Transverse colon (tissue), 4 donors: ENCODE measurements around the gene ZPBP. TPM values are rescaled to one million over a fixed set of nuclear protein-coding genes. Genes with fewer than 3 reads are reported as not detected.

Experiments used
- DNase-seq: peaks from one replicate; pipeline ENCODE4 v3.0.0-alpha.2; 2019
- H3K27ac ChIP-seq, 4 donors: fragments of 200-600 bp; sonication (generic); 2 replicates each; pipeline ENCODE4 v1.5.1; 2016 to 2018; ENCODE audit warnings: inconsistent platforms in 4 of 4
- H3K27me3 ChIP-seq: fragments of 200-600 bp; sonication (generic); 2 replicates; pipeline ENCODE4 v1.5.1; 2017; ENCODE audit warnings: inconsistent platforms
- H3K36me3 ChIP-seq, 4 donors: fragments of 200-600 bp; sonication (generic); 2 replicates each; pipeline ENCODE4 v1.5.1; 2017 to 2019; ENCODE audit warnings: inconsistent platforms in 4 of 4
- H3K4me1 ChIP-seq, 4 donors: fragments of 200-600 bp; sonication (generic); 2 replicates each; pipeline ENCODE4 v1.5.1; 2017 to 2020; ENCODE audit warnings: inconsistent platforms in 4 of 4
- H3K4me3 ChIP-seq, 4 donors: fragments of 200-600 bp; sonication (generic); 1 replicate in 1 of 4; 2 replicates in 3 of 4; pipeline versions ENCODE4 v1.5.1 to v1.6.1; 2017 to 2019; ENCODE audit warnings: inconsistent platforms in 4 of 4
- H3K9me3 ChIP-seq, 2 donors: fragments of 200-600 bp; sonication (generic); 2 replicates each; pipeline ENCODE4 v1.5.1; 2017 to 2019; ENCODE audit warnings: inconsistent platforms in 2 of 2
- EP300 ChIP-seq: sonication (generic); formaldehyde crosslinking; IDR thresholded peaks from one replicate; pipeline ENCODE4 v1.6.1; 2017; ENCODE audit warnings: antibody characterized with exemption, low read depth
- POLR2A ChIP-seq: fragments of 450-650 bp; IDR thresholded peaks from one replicate; pipeline ENCODE4 v1.6.1; 2016; ENCODE audit warnings: antibody characterized with exemption, mild to moderate bottlenecking, moderate library complexity
- POLR2AphosphoS5 ChIP-seq, 3 donors: sonication (generic); formaldehyde crosslinking; IDR thresholded peaks; one replicate each; pipeline ENCODE4 v1.6.1; 2016; ENCODE audit warnings: antibody characterized with exemption in 3 of 3
- WGBS, 2 donors: methylation state at CpG; one replicate each; pipeline ENCODE4 v1.1.5; 2018; ENCODE audit warnings: low coverage in 1 of 2; 5-methylcytosine and 5-hydroxymethylcytosine counted together
- in situ Hi-C, 4 donors: fragments of 200-750 bp; cut with MboI; loops; one replicate each; pipeline versions ENCODE4 v1.15.0 to v1.15.1; 2017; ENCODE audit warnings: low sequenced_read_pairs in 3 of 4, low pct_ligation_motif_present in 1 of 4, low pct_unique_long_range_greater_than_20kb in 1 of 4
- intact Hi-C: fragments of 100-400 bp; cut with DNase I; formaldehyde crosslinking; loops from one replicate; pipeline ENCODE4 v1.15.1; 2023; ENCODE audit warnings: low total_unique reads
- total RNA-seq, 4 donors: library from RNA; depleted of rRNA; stranded (reverse); fragments of >200 nt; gene quantifications; one replicate each; pipeline ENCODE4 v1.1.0, GENCODE V29; 2016
- TF ChIP-seq, protein P1 (sequence below), 5 experiments: fragments of 200-600 bp in 3 of 5; fragments of 450-650 bp in 2 of 5; sonication (generic) in 3 of 5; IDR thresholded peaks; 1 replicate in 2 of 5; 2 replicates in 3 of 5; pipeline ENCODE4 v1.5.1; 2016 to 2017; ENCODE audit warnings: antibody characterized with exemption in 5 of 5, inconsistent platforms in 3 of 5, mild to moderate bottlenecking in 2 of 5, moderate library complexity in 1 of 5

The ZPBP gene
- total RNA-seq, 4 donors from 2014 or later, result not detected

GRCh38 chr7:49937608-49938007 lies 155.4 kb downstream of the ZPBP start:
- no peaks in the 10 kb centered on the region for H3K9me3 ChIP-seq
- no peaks in the 10 kb centered on the region for H3K27me3 ChIP-seq
- H3K36me3 ChIP-seq, result no peaks in the 10 kb centered on the region
- no peak overlapping the region for H3K4me3 ChIP-seq
- 79% methylated on average over 2 of the region's 2 CpGs; no CpG with 5 or more reads in 1 of the 2 donors for WGBS, 2 donors
- in situ Hi-C loops, result no loop called here
- DNase-seq, result no peak
- intact Hi-C loops, result no loop called here
- no peaks in the 10 kb centered on the region for H3K4me1 ChIP-seq
- H3K27ac ChIP-seq, result no peak overlapping the region
- TF ChIP-seq EP300, result no peak
- TF ChIP-seq POLR2A, result no peak
- TF ChIP-seq, protein P1, sequence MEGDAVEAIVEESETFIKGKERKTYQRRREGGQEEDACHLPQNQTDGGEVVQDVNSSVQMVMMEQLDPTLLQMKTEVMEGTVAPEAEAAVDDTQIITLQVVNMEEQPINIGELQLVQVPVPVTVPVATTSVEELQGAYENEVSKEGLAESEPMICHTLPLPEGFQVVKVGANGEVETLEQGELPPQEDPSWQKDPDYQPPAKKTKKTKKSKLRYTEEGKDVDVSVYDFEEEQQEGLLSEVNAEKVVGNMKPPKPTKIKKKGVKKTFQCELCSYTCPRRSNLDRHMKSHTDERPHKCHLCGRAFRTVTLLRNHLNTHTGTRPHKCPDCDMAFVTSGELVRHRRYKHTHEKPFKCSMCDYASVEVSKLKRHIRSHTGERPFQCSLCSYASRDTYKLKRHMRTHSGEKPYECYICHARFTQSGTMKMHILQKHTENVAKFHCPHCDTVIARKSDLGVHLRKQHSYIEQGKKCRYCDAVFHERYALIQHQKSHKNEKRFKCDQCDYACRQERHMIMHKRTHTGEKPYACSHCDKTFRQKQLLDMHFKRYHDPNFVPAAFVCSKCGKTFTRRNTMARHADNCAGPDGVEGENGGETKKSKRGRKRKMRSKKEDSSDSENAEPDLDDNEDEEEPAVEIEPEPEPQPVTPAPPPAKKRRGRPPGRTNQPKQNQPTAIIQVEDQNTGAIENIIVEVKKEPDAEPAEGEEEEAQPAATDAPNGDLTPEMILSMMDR (IDR thresholded peaks at IDR 0.05), result no peak
- no peak for TF ChIP-seq POLR2AphosphoS5 (IDR thresholded peaks at IDR 0.05)

DNA sequence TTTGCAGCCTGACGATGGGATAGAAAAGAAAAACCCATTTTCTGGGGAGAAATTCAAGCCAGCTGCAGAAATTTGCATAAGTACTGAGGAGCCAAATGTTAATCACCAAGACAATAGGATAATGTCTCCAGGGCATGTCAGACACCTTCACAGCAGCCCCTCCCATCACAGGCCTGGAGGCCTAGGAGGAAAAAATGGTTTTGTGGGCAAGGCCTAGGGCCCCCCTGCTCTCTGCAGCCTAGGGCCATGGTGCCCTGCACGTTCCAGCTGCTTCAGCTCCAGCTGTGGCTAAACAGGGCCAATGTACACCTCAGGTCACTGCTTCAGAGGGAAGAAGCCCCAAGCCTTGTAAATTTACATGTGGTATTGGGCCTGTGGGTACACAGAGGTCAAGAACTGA lies 161.4 kb downstream of the ZPBP start:
- 84% methylated on average over 2 of the region's 2 CpGs; no CpG with 5 or more reads in 1 of the 2 donors for WGBS, 2 donors
- Histone ChIP-seq H3K4me3 (no peak overlapping the region), H3K4me1 (no peaks in the 10 kb centered on the region), H3K27me3 (no peaks in the 10 kb centered on the region), H3K36me3 (no peaks in the 10 kb centered on the region), H3K27ac (no peak overlapping the region), H3K9me3 (no peaks in the 10 kb centered on the region)
- TF ChIP-seq, protein P1 (IDR thresholded peaks at IDR 0.05), result no peak
- TF ChIP-seq POLR2AphosphoS5 (IDR thresholded peaks at IDR 0.05) (no peak), POLR2A (no peak), EP300 (no peak)
- intact Hi-C loops, result no loop called here
- in situ Hi-C loops, result no loop called here
- DNase-seq, result no peak

DNA sequence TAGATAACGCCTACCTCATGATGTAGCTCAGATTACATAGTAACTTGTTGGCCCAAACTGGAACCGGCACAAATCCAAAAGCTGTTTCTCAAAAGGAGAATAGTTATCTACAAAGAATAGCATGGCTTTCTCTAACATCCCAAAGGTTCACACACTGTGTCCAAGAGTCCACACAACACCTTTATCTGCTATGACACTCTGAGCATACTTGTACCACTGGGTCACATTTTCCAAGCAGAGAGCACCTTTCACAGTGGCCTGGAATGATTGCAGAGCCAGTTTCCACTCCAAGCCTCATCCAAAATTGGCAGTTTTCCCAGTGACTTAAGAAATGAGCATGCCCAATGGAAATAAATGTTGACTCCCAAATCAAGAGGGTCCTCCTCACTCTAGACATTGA lies 164.3 kb downstream of the ZPBP start:
- TF ChIP-seq EP300, result no peak
- TF ChIP-seq POLR2A, result no peak
- H3K9me3 ChIP-seq, result no peaks in the 10 kb centered on the region
- in situ Hi-C loops, result no loop called here
- DNase-seq, result no peak
- 84% methylated on average over 2 of the region's 2 CpGs; no CpG with 5 or more reads in 1 of the 2 donors for WGBS, 2 donors
- H3K27ac ChIP-seq, result no peak overlapping the region
- no peaks in the 10 kb centered on the region for H3K27me3 ChIP-seq
- intact Hi-C loops, result no loop called here
- no peaks in the 10 kb centered on the region for H3K36me3 ChIP-seq
- no peak overlapping the region for H3K4me3 ChIP-seq
- H3K4me1 ChIP-seq, result no peaks in the 10 kb centered on the region

DNA sequence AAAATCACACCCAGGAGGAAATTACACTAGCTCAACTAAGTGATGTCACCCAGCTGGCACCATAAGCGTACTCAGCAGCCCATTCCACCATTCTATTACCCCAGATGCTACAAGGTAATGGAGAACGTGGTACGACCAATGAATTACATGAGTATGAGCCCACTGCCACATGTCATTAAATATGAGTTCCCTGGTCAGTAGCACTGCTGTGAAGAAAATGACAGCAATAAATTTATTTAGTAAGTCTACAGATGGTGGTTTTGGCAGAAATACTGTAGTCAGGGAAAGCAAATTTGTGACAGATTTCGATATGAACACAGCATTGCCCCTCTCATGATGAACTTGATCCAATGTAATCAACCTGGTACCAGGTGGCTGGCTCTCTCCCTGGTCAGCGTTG lies 165.4 kb downstream of the ZPBP start:
- in situ Hi-C loops (no loop called here), intact Hi-C loops (no loop called here)
- TF ChIP-seq POLR2AphosphoS5 (IDR thresholded peaks at IDR 0.05) (no peak), POLR2A (no peak), EP300 (no peak)
- TF ChIP-seq, protein P1 (IDR thresholded peaks at IDR 0.05), result no peak
- Histone ChIP-seq H3K36me3 (no peaks in the 10 kb centered on the region), H3K27ac (no peak overlapping the region), H3K4me3 (no peak overlapping the region), H3K4me1 (no peaks in the 10 kb centered on the region), H3K9me3 (no peaks in the 10 kb centered on the region), H3K27me3 (no peaks in the 10 kb centered on the region)
- DNase-seq, result no peak
- 37 to 80% methylated on average over 2 to 5 of the region's 5 CpGs for WGBS, 2 donors

DNA sequence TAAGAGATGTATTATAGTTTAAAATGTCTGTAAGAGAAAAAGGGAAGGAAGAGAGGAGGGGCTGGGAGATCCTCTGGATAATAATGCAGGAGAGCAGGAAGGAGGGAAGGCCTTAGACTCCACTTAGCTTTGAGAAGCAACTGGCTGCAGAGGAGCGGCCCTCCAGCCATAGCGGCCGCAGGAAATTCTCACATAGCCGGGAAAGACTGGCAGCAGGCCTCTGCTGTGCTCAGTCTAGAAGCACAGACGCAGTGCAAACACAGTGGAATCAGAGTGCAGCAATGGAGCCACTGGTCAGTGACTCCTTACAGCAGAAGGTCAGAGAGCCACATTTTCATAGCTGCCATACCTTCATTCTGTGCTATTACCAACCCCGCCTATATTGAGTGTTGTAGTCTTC lies 166.3 kb downstream of the ZPBP start:
- Histone ChIP-seq H3K9me3 (no peaks in the 10 kb centered on the region), H3K4me1 (no peaks in the 10 kb centered on the region), H3K4me3 (no peak overlapping the region), H3K27me3 (no peaks in the 10 kb centered on the region), H3K36me3 (no peaks in the 10 kb centered on the region), H3K27ac (no peak overlapping the region)
- 74 to 86% methylated on average over 5 to 6 of the region's 6 CpGs for WGBS, 2 donors
- in situ Hi-C loops, result no loop called here
- TF ChIP-seq POLR2A (no peak), EP300 (no peak), POLR2AphosphoS5 (IDR thresholded peaks at IDR 0.05) (no peak)
- TF ChIP-seq, protein P1 (IDR thresholded peaks at IDR 0.05), result no peak
- intact Hi-C loops, result no loop called here
- DNase-seq, result no peak
